ENCODE measurements around the gene MYO1E.

The MYO1E gene

DNA sequence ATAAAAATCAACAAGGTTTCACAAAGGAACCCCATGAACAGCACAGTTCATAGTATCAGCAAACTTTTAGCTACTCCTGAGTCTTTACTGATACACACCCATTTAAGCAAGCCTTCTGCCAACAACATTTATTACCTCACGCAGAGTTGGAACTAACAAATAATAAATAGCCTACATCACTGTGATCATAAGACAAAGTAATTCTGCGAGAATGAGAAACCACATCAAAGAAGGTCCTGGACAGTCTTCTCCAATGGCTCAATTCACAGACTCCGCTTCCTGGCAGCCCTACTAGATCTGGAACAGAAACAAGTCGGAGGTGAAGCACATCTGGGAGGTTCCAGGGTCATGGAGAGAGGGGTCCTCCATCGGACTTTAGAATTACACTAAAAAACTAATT, 129.0 kb downstream of the MYO1E start:
- Histone ChIP-seq H3K36me3 (ENCODE audit: low read length) (peaks cover 60% of the 10 kb centered on the region), H3K9ac (ENCODE audit: low read length) (no peak overlapping the region), H3F3A (ENCODE audit: insufficient read depth) (peaks cover 37% of the 10 kb centered on the region; the same call in 1 of the 2 replicates), H3K79me2 (ENCODE audit: insufficient read depth, low read length) (peaks cover 84% of the 10 kb centered on the region), H2AFZ (ENCODE audit: low read depth, low read length, severe bottlenecking) (no peak overlapping the region), H4K20me1 (ENCODE audit: low read depth, low read length) (peaks cover 21% of the 10 kb centered on the region), H3K9me3 (ENCODE audit: insufficient read depth, low read length) (no peaks in the 10 kb centered on the region), H3K9me2 (replicated peaks; ENCODE audit: insufficient read depth, low read length) (no peaks in the 10 kb centered on the region), H3K27ac (ENCODE audit: low read depth, low read length) (no peak overlapping the region), H3K27me3 (ENCODE audit: low read length) (no peaks in the 10 kb centered on the region), H3K4me2 (ENCODE audit: low read depth, low read length, poor library complexity, severe bottlenecking) (no peak overlapping the region), H3K4me3 (ENCODE audit: insufficient read depth, low read length, poor library complexity, severe bottlenecking) (no peak overlapping the region)
- no peak for TF ChIP-seq EZH2phosphoT487 (conservative IDR thresholded peaks at IDR 0.05; ENCODE audit: low read length)
- TF ChIP-seq, protein P1, sequence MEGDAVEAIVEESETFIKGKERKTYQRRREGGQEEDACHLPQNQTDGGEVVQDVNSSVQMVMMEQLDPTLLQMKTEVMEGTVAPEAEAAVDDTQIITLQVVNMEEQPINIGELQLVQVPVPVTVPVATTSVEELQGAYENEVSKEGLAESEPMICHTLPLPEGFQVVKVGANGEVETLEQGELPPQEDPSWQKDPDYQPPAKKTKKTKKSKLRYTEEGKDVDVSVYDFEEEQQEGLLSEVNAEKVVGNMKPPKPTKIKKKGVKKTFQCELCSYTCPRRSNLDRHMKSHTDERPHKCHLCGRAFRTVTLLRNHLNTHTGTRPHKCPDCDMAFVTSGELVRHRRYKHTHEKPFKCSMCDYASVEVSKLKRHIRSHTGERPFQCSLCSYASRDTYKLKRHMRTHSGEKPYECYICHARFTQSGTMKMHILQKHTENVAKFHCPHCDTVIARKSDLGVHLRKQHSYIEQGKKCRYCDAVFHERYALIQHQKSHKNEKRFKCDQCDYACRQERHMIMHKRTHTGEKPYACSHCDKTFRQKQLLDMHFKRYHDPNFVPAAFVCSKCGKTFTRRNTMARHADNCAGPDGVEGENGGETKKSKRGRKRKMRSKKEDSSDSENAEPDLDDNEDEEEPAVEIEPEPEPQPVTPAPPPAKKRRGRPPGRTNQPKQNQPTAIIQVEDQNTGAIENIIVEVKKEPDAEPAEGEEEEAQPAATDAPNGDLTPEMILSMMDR (IDR thresholded peaks at IDR 0.05; ENCODE audit: insufficient read depth, low read length, poor library complexity, severe bottlenecking): no peak

DNA sequence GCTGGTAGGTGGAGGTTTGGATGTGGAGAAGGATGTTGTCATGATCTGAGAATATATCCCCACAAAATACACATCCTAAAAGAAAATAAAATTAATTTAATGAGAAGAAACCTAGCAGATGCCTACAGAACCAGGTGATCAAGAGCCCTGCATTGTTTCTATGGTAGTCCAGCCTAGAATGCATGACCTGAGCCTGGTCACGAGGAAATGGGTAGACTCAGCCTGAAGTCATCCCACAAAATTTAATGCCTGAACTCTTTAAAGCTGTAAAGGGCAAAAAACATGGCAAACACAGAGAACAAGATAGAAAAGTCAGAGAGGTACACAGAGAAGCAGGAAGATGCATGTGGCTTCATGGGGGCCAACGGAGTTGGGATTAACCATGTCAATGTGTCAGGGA, 130.0 kb downstream of the MYO1E start:
- peaks cover 21% of the 10 kb centered on the region for H4K20me1 ChIP-seq (ENCODE audit: low read depth, low read length)
- no peak overlapping the region for H3K27ac ChIP-seq (ENCODE audit: low read depth, low read length)
- H2AFZ ChIP-seq (ENCODE audit: low read depth, low read length, severe bottlenecking): no peak overlapping the region
- H3F3A ChIP-seq (ENCODE audit: insufficient read depth): peaks cover 44% of the 10 kb centered on the region
- H3K4me3 ChIP-seq (ENCODE audit: insufficient read depth, low read length, poor library complexity, severe bottlenecking): no peak overlapping the region
- no peak overlapping the region for H3K9ac ChIP-seq (ENCODE audit: low read length)
- H3K9me2 ChIP-seq (replicated peaks; ENCODE audit: insufficient read depth, low read length): no peaks in the 10 kb centered on the region
- no peaks in the 10 kb centered on the region for H3K9me3 ChIP-seq (ENCODE audit: insufficient read depth, low read length)
- no peak overlapping the region for H3K4me2 ChIP-seq (ENCODE audit: low read depth, low read length, poor library complexity, severe bottlenecking)
- peaks cover 64% of the 10 kb centered on the region for H3K36me3 ChIP-seq (ENCODE audit: low read length)
- no peaks in the 10 kb centered on the region for H3K27me3 ChIP-seq (ENCODE audit: low read length)
- TF ChIP-seq, protein P1 (IDR thresholded peaks at IDR 0.05; ENCODE audit: insufficient read depth, low read length, poor library complexity, severe bottlenecking): no peak
- TF ChIP-seq EZH2phosphoT487 (conservative IDR thresholded peaks at IDR 0.05; ENCODE audit: low read length): no peak
- peaks cover 87% of the 10 kb centered on the region for H3K79me2 ChIP-seq (ENCODE audit: insufficient read depth, low read length)

DNA sequence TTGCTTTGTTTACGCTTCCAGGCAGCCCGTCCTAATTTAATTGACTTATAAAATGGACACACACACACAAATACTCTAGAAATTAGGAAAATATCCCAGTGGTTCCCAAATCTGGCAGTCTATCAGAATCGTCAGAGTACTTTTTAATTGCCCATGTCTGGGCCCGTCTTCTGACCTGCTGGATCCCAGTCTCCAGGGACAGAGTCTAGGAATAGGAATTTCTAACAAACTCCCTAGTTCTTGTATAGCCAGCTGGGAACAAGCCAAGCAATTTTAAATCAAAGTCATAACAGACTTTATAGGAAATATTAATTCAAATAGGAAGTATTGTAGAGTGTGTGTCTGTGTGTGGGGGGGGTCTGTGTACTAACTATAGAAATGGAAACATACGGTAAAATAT, 132.6 kb downstream of the MYO1E start:
- Histone ChIP-seq H2AFZ (ENCODE audit: low read depth, low read length, severe bottlenecking) (no peak overlapping the region), H3K9me3 (ENCODE audit: insufficient read depth, low read length) (no peaks in the 10 kb centered on the region), H3K79me2 (ENCODE audit: insufficient read depth, low read length) (peaks cover 79% of the 10 kb centered on the region), H3K27ac (ENCODE audit: low read depth, low read length) (no peak overlapping the region), H3K27me3 (ENCODE audit: low read length) (no peaks in the 10 kb centered on the region), H3K4me2 (ENCODE audit: low read depth, low read length, poor library complexity, severe bottlenecking) (no peak overlapping the region), H3K9me2 (replicated peaks; ENCODE audit: insufficient read depth, low read length) (no peaks in the 10 kb centered on the region), H4K20me1 (ENCODE audit: low read depth, low read length) (peaks cover 15% of the 10 kb centered on the region), H3K36me3 (ENCODE audit: low read length) (peaks cover 69% of the 10 kb centered on the region), H3K4me3 (ENCODE audit: insufficient read depth, low read length, poor library complexity, severe bottlenecking) (no peak overlapping the region), H3K9ac (ENCODE audit: low read length) (no peak overlapping the region), H3F3A (ENCODE audit: insufficient read depth) (peaks cover 57% of the 10 kb centered on the region)
- TF ChIP-seq, protein P1 (IDR thresholded peaks at IDR 0.05; ENCODE audit: insufficient read depth, low read length, poor library complexity, severe bottlenecking): no peak
- TF ChIP-seq EZH2phosphoT487 (conservative IDR thresholded peaks at IDR 0.05; ENCODE audit: low read length): no peak
